IMR-90 (cell line): Measurements from ENCODE around the gene ELOVL2. TPM values are rescaled to one million over a fixed set of nuclear protein-coding genes. Genes with fewer than 3 reads are reported as not detected.
A peak's percentile ranks its signal among the peaks of the same experiment; 100 is the strongest.

Experiments used
- ATAC-seq: fragments of 200-7000 bp; cut with Tn5 transposase; 2 replicates; pipeline ENCODE4 v1.9.1; 2020; ENCODE audit warnings: low read depth, mild to moderate bottlenecking, moderate library complexity
- BruUV-seq: library from RNA; stranded (reverse); fragments of 400-500 nt; replicated peaks from 2 replicates; lab custom pipeline; 2021; lab: Mats Ljungman, UMichigan
- CTCF ChIA-PET: fragments of 300-600 bp; formaldehyde crosslinking; extraction: SDS; loops from one replicate; lab custom pipeline; 2021; ENCODE audit warnings: antibody characterized with exemption; lab: Yijun Ruan, JAX
- POLR2A ChIA-PET: fragments of 300-600 bp; sonication (Branson Sonifier 250); formaldehyde crosslinking; loops from one replicate; lab custom pipeline; 2022; ENCODE audit warnings: antibody characterized with exemption; ENCODE audit not compliant: unreplicated experiment; lab: Charles Lee
- DNase-seq: peaks from one replicate; pipeline ENCODE4 v3.0.0; 2013
- H2AFZ ChIP-seq: replicated peaks from 2 replicates; pipeline ENCODE3; 2013; ENCODE audit warnings: low read length, mild to moderate bottlenecking; ENCODE audit not compliant: poor library complexity
- H2AK5ac ChIP-seq: 2 replicates; pipeline ENCODE4 v1.6.1; 2013; ENCODE audit warnings: low read depth, low read length, inconsistent platforms
- H2AK9ac ChIP-seq: replicated peaks from 2 replicates; pipeline ENCODE3; 2013; ENCODE audit warnings: mild to moderate bottlenecking, low read depth, low read length, moderate library complexity; ENCODE audit not compliant: poor library complexity
- H2BK120ac ChIP-seq: 2 replicates; pipeline ENCODE4 v1.6.1; 2013; ENCODE audit warnings: low read depth, low read length, inconsistent platforms
- H2BK15ac ChIP-seq: 3 replicates; pipeline ENCODE4 v1.6.1; 2013; ENCODE audit warnings: low read depth, low read length, inconsistent platforms
- H2BK20ac ChIP-seq: 2 replicates; pipeline ENCODE4 v1.6.1; 2013; ENCODE audit warnings: low read depth, mild to moderate bottlenecking, inconsistent platforms, low read length, moderate library complexity
- H2BK5ac ChIP-seq: 2 replicates; pipeline ENCODE4 v1.6.1; 2013; ENCODE audit warnings: mild to moderate bottlenecking, low read depth, low read length, inconsistent platforms; ENCODE audit not compliant: poor library complexity, severe bottlenecking
- H3K14ac ChIP-seq: replicated peaks from 2 replicates; pipeline ENCODE4 v1.6.1; 2013; ENCODE audit warnings: low read depth, low read length, inconsistent platforms
- H3K18ac ChIP-seq: 2 replicates; pipeline ENCODE4 v1.6.1; 2013; ENCODE audit warnings: low read depth, low read length, control low read depth
- H3K23ac ChIP-seq: 2 replicates; pipeline ENCODE4 v1.6.1; 2013; ENCODE audit warnings: low read depth, low read length, inconsistent platforms
- H3K27ac ChIP-seq: 2 replicates; pipeline ENCODE4 v1.5.1; 2013; ENCODE audit warnings: mild to moderate bottlenecking, control low read depth, low read length; ENCODE audit not compliant: insufficient read depth
- H3K27me3 ChIP-seq: 2 replicates; pipeline ENCODE4 v1.6.1; 2013; ENCODE audit warnings: low read length; ENCODE audit not compliant: control insufficient read depth, insufficient read depth
- H3K36me3 ChIP-seq: 2 replicates; pipeline ENCODE4 v1.6.1; 2013; ENCODE audit warnings: low read length, mixed read lengths; ENCODE audit not compliant: control insufficient read depth, insufficient read depth
- H3K4ac ChIP-seq: 2 replicates; pipeline ENCODE4 v1.6.1; 2013; ENCODE audit warnings: low read depth, low read length, inconsistent platforms
- H3K4me1 ChIP-seq: 2 replicates; pipeline ENCODE4 v1.6.1; 2013; ENCODE audit warnings: low read length, mixed read lengths; ENCODE audit not compliant: control insufficient read depth, insufficient read depth
- H3K4me2 ChIP-seq: 2 replicates; pipeline ENCODE4 v1.6.1; 2013; ENCODE audit warnings: low read depth, mild to moderate bottlenecking, control low read depth, low read length, moderate library complexity
- H3K4me3 ChIP-seq: 2 replicates; pipeline ENCODE4 v1.5.1; 2013; ENCODE audit warnings: low read depth, mild to moderate bottlenecking, control low read depth, low read length, moderate library complexity; ENCODE audit not compliant: insufficient read depth
- H3K56ac ChIP-seq: 2 replicates; pipeline ENCODE4 v1.6.1; 2013; ENCODE audit warnings: low read length, inconsistent platforms; ENCODE audit not compliant: insufficient read depth; ENCODE audit errors: extremely low read depth
- H3K79me1 ChIP-seq, 2 experiments: 2 replicates each; pipeline ENCODE4 v1.6.1; 2013; ENCODE audit warnings: low read length in 2 of 2, inconsistent platforms in 1 of 2, low read depth in 1 of 2
- H3K9ac ChIP-seq: 2 replicates; pipeline ENCODE4 v1.6.1; 2013; ENCODE audit warnings: low read depth, low read length, control low read depth
- H3K9me1 ChIP-seq: 2 replicates; pipeline ENCODE4 v1.6.1; 2013; ENCODE audit warnings: low read length, inconsistent platforms; ENCODE audit not compliant: insufficient read depth
- H3K9me3 ChIP-seq: 2 replicates; pipeline ENCODE4 v1.6.1; 2013; ENCODE audit warnings: low read length; ENCODE audit not compliant: control insufficient read depth, insufficient read depth
- H4K20me1 ChIP-seq: 2 replicates; pipeline ENCODE4 v1.6.1; 2013; ENCODE audit warnings: low read length, inconsistent platforms; ENCODE audit not compliant: insufficient read depth
- H4K5ac ChIP-seq: 2 replicates; pipeline ENCODE4 v1.6.1; 2013; ENCODE audit warnings: mild to moderate bottlenecking, low read depth, low read length, control low read depth
- H4K8ac ChIP-seq, 2 experiments: 2 replicates each; pipeline ENCODE4 v1.6.1; 2013; ENCODE audit warnings: low read depth in 2 of 2, low read length in 2 of 2, control low read depth in 1 of 2, inconsistent platforms in 1 of 2
- H4K91ac ChIP-seq: 2 replicates; pipeline ENCODE4 v1.6.1; 2013; ENCODE audit warnings: low read depth, low read length, inconsistent platforms; ENCODE audit not compliant: insufficient read depth
- CHD1 ChIP-seq: IDR thresholded peaks from 2 replicates; pipeline ENCODE4 v1.6.1; 2012; ENCODE audit warnings: low read depth, low read length, improper control_type of control experiment
- MAFK ChIP-seq: IDR thresholded peaks from 2 replicates; pipeline ENCODE4 v1.6.1; 2012; ENCODE audit warnings: low read depth, low read length, improper control_type of control experiment
- USF2 ChIP-seq: fragments of 150-350 bp; IDR thresholded peaks from 2 replicates; pipeline ENCODE4 v1.6.1; 2017; ENCODE audit warnings: mild to moderate bottlenecking, antibody characterized with exemption, low read length, low read depth
- WGBS, 2 experiments: methylation state at CpG; one replicate each; pipeline versions ENCODE4 v1.1.5 to v1.1.7; 2013; ENCODE audit warnings: missing lambda C conversion rate in 2 of 2; ENCODE audit not compliant: insufficient read length in 1 of 2; ENCODE audit errors: extremely low coverage in 2 of 2; 5-methylcytosine and 5-hydroxymethylcytosine counted together
- dilution Hi-C: fragments of 300-500 bp; cut with HindIII; formaldehyde crosslinking; loops from one replicate; pipeline ENCODE4 v1.14.3; 2018; ENCODE audit warnings: low sequenced_read_pairs; ENCODE audit not compliant: unreplicated experiment
- in situ Hi-C: fragments of 300-500 bp; cut with MboI; formaldehyde crosslinking; loops from 3 replicates; pipeline ENCODE4 v1.14.3; 2019; ENCODE audit warnings: low sequenced_read_pairs, inconsistent platforms, mixed read lengths
- intact Hi-C: fragments of 100-400 bp; cut with micrococcal nuclease; formaldehyde crosslinking; loops from 2 replicates; pipeline ENCODE4 v1.10.0; 2022
- polyA plus RNA-seq, 3 experiments: library from polyadenylated mRNA; depleted of rRNA; stranded (reverse); fragments of >200 nt; gene quantifications; 2 replicates each; pipeline ENCODE4 v1.2.3, GENCODE V29; 2012; ENCODE audit warnings: low replicate concordance in 1 of 3
- total RNA-seq: library from RNA; depleted of rRNA; stranded (reverse); fragments of >200 nt; gene quantifications from 2 replicates; pipeline ENCODE4 v1.2.3, GENCODE V29; 2012

The ELOVL2 gene
- total and polyA plus RNA-seq, 2 of the 4 experiments (the other 2 are of a cell fraction), result 6.3 to 7.9 TPM

DNA sequence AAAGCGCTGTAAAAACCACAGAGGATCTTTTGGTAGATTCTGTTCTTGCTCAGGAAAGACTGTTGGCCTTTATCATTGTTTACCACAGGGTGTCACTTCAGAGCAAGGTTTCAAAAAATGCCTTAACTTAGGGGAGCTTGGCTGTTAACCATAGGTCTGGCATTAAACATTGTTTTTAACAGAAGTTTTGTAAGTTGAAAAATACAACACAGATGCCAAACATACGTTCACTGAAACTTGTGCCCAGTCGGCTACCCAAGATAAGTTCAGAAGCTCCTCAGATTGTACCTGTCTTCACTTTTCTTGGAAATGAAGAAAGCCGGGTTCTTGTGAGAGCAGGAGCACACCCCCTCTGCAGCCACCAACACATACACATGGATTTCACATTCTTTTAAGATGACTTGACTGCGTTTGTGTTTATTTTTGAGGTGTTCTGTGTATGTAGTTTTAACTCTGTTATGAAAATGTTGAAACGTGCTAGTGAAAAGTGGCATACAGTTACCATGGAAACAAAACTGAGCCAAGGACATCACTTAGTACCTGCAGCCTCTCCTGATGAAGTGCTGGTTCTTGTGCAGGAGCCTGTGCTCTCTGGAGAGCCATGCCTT lies 92.3 kb downstream of the ELOVL2 start (continued):
- no peak for TF ChIP-seq USF2

DNA sequence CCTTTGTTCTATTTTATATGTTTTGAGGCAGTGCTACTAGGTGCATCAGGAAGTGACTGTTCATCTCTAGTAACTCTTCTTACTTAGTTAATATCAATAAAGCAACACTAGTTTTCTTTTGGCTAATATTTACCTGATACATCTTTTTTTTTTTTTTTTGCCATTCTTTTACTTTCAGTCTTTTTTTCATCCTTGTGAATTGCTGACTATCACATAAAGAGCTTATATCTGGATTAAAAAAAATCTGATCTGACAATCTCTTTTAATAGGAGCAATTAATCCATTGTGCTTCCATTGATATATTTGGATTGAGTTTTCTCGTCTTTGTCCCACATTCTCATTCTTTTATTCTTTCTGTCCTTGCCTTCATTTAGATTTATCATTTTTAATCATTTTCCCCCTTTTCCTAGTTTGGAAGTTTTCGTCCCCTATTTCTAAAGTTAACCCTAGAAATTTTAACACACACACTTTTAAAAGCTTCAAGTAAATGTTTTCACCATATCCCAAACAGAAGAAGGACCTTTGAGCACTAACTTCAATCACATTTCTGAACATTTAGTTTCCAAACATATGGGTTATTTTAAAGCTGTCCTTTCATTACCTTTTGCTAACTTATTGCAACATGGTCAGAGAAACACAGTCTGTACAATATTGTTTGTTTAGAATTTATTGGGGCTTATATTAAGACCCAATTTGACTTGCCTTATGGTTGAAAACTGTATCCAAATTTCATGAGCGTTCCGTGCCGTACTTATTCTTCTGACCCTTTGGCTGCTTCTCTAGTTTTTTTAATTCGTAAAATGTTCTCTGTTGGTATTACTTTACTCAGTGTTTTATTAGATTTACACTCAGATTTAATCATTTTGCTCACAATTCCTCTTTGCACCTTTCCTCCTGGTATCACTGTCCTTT lies 94.3 kb downstream of the ELOVL2 start:
- H2BK20ac ChIP-seq, result no peak overlapping the region
- H2AK9ac ChIP-seq, result no peak overlapping the region
- no peak overlapping the region for H2AK5ac ChIP-seq
- no peak overlapping the region for H3K9ac ChIP-seq
- no peak overlapping the region for H2BK120ac ChIP-seq
- no peak overlapping the region for H2BK15ac ChIP-seq
- dilution Hi-C loops, result no loop called here
- H3K9me1 ChIP-seq, result 0 out of 2 replicates have a peak, but pooled peaks cover 3% of the 10 kb centered on the region
- H2BK5ac ChIP-seq, result no peak overlapping the region
- WGBS, 2 experiments, result no CpG with 5 or more reads among the region's 6 CpGs
- no peak overlapping the region for H3K4me2 ChIP-seq
- H3K9me3 ChIP-seq, result no peaks in the 10 kb centered on the region
- no peak overlapping the region for H4K91ac ChIP-seq
- no peaks in the 10 kb centered on the region for H3K79me1 ChIP-seq
- ChIA-PET POLR2A (no interaction called here), CTCF (interaction anchor here (0.6 kb wide), 1 partner anchor 119 kb away, joined by 3 read pairs; no protein-coding TSS in a partner anchor)
- no peak overlapping the region for H3K14ac ChIP-seq
- H3K18ac ChIP-seq, result no peak overlapping the region
- H4K20me1 ChIP-seq, result peaks cover 4% of the 10 kb centered on the region; the same call in 1 of the 2 replicates
- TF ChIP-seq MAFK, result peak; percentile 40
- TF ChIP-seq CHD1, result no peak
- H3K27ac ChIP-seq, result no peak overlapping the region
- H3K23ac ChIP-seq, result no peak overlapping the region
- H4K8ac ChIP-seq, result no peak overlapping the region
- peaks cover 3% of the 10 kb centered on the region; the same call in 1 of the 2 replicates for H3K4me1 ChIP-seq
- H3K56ac ChIP-seq, result no peak overlapping the region
- no peaks in the 10 kb centered on the region for H3K36me3 ChIP-seq
- H3K4ac ChIP-seq, result no peak overlapping the region
- BruUV-seq, result no TSS peak
- no peak overlapping the region for H2AFZ ChIP-seq
- peaks cover 9% of the 10 kb centered on the region for H3K27me3 ChIP-seq
- no peak for DNase-seq
- in situ Hi-C loops, result loop anchor here (5.0 to 10.0 kb wide), 3 partner anchors 117 to 625 kb away; no protein-coding TSS in a partner anchor
- no peak for ATAC-seq
- intact Hi-C loops, result no loop called here
- H3K4me3 ChIP-seq, result no peak overlapping the region
- H4K5ac ChIP-seq, result no peak overlapping the region
